GM12892 (cell line): ENCODE measurements around the gene MARK3.

Source experiments
- POLR2A ChIP-seq: IDR thresholded peaks from 2 replicates; pipeline ENCODE4 v1.6.1; 2011; ENCODE audit warnings: low read depth, low read length, control low read depth
- POLR2AphosphoS5 ChIP-seq: IDR thresholded peaks from 2 replicates; pipeline ENCODE4 v1.6.1; 2011; ENCODE audit warnings: low read depth, low read length, control low read depth

GRCh38 chr14:103423050-103423461, 37.8 kb downstream of the MARK3 start:
- TF ChIP-seq POLR2A: no peak
- no peak for TF ChIP-seq POLR2AphosphoS5
